ENCODE data around the gene DDX6.
"Not testable (repeated sequence)": the region's sequence is repeated elsewhere in the genome, so short reads cannot be mapped to it uniquely, and the experiment has no call there.

Gene DDX6

DNA sequence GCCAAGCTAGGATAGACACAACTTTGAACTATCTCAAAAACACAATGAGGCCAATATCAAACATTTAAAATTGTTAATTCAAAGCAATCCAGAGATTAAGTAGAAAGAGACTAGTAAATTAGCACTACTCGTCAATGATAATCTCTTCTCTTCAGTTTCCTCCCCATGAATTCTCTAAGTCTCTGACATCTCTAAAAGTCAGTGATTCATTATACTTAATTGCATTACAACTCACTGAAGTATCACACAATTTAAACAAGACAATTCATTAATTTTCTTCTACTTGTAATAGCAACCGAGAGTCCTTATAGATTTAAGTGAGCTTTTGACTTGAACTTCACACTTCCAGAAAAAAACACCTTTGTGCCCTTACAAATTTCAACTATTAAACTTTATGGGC is 4.3 kb downstream of the DDX6 start:
- H3K4me3 ChIP-seq (ENCODE audit: low read length) = no peak overlapping the region
- peaks cover 27% of the 10 kb centered on the region for H3K4me1 ChIP-seq (ENCODE audit: low read length)
- TF ChIP-seq EZH2phosphoT487 (IDR thresholded peaks at IDR 0.05; ENCODE audit: low read length) = no peak
- peak overlapping the region; percentile 19 for H3K4me2 ChIP-seq (ENCODE audit: low read depth, low read length)
- H3F3A ChIP-seq (ENCODE audit: insufficient read depth, low read length) = peaks cover 19% of the 10 kb centered on the region
- H3K9me3 ChIP-seq (replicated peaks; ENCODE audit: insufficient read depth, low read length) = no peaks in the 10 kb centered on the region
- H3K36me3 ChIP-seq (replicated peaks; ENCODE audit: insufficient read depth, low read length) = peaks cover 23% of the 10 kb centered on the region; the same call in 1 of the 2 replicates
- H3K79me2 ChIP-seq (ENCODE audit: low read length) = peaks cover 100% of the 10 kb centered on the region
- H3K9me2 ChIP-seq (replicated peaks; ENCODE audit: insufficient read depth, low read length) = no peaks in the 10 kb centered on the region
- no peaks in the 10 kb centered on the region for H3K27me3 ChIP-seq (replicated peaks; ENCODE audit: insufficient read depth, low read length)
- H3K27ac ChIP-seq (ENCODE audit: low read length) = no peak overlapping the region
- no peak overlapping the region for H2AFZ ChIP-seq (ENCODE audit: low read length)
- peaks cover 47% of the 10 kb centered on the region for H4K20me1 ChIP-seq (ENCODE audit: insufficient read depth, low read length)
- DNase-seq = no peak
- no peak overlapping the region for H3K9ac ChIP-seq (ENCODE audit: low read length)

DNA sequence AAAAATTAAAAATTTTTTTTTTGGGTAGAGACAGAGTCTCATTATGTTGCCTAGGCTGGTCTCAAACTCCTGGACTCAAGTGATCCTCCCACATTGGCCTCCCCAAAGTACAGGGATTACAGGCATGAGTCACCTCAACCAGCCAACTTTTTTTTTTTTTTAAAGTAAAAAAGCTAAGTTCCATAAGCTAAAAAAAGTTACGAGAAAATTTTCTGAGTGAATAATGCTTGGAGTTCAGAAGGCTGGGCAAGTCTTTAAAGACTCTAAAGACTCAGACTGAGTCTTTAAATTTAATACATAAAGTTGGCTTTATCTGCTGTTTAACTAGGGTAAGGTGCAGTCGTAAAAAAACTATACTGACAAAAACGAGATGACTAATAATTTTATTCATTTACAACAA is 5.6 kb downstream of the DDX6 start:
- no peaks in the 10 kb centered on the region for H3K9me2 ChIP-seq (replicated peaks; ENCODE audit: insufficient read depth, low read length)
- no peaks in the 10 kb centered on the region for H3K9me3 ChIP-seq (replicated peaks; ENCODE audit: insufficient read depth, low read length)
- TF ChIP-seq, protein P1, sequence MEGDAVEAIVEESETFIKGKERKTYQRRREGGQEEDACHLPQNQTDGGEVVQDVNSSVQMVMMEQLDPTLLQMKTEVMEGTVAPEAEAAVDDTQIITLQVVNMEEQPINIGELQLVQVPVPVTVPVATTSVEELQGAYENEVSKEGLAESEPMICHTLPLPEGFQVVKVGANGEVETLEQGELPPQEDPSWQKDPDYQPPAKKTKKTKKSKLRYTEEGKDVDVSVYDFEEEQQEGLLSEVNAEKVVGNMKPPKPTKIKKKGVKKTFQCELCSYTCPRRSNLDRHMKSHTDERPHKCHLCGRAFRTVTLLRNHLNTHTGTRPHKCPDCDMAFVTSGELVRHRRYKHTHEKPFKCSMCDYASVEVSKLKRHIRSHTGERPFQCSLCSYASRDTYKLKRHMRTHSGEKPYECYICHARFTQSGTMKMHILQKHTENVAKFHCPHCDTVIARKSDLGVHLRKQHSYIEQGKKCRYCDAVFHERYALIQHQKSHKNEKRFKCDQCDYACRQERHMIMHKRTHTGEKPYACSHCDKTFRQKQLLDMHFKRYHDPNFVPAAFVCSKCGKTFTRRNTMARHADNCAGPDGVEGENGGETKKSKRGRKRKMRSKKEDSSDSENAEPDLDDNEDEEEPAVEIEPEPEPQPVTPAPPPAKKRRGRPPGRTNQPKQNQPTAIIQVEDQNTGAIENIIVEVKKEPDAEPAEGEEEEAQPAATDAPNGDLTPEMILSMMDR (IDR thresholded peaks at IDR 0.05; ENCODE audit: low read length) = no peak
- TF ChIP-seq EZH2phosphoT487 (IDR thresholded peaks at IDR 0.05; ENCODE audit: low read length) (no peak), EZH2 (optimal IDR thresholded peaks at IDR 0.05; ENCODE audit: low read depth, low read length) (no peak)
- H3K27me3 ChIP-seq (replicated peaks; ENCODE audit: insufficient read depth, low read length) = no peaks in the 10 kb centered on the region
- H3K4me2 ChIP-seq (ENCODE audit: low read depth, low read length) = 0 out of 2 replicates have a peak overlapping the region, but pooled peaks have one; percentile 19
- H3K4me1 ChIP-seq (ENCODE audit: low read length) = peaks cover 27% of the 10 kb centered on the region
- H3K4me3 ChIP-seq (ENCODE audit: low read length) = no peak overlapping the region
- peaks cover 100% of the 10 kb centered on the region for H3K79me2 ChIP-seq (ENCODE audit: low read length)
- no peak overlapping the region for H2AFZ ChIP-seq (ENCODE audit: low read length)
- H3K36me3 ChIP-seq (replicated peaks; ENCODE audit: insufficient read depth, low read length) = peaks cover 23% of the 10 kb centered on the region; the same call in 1 of the 2 replicates
- H3K9ac ChIP-seq (ENCODE audit: low read length) = no peak overlapping the region
- no peak for DNase-seq
- peaks cover 17% of the 10 kb centered on the region for H3F3A ChIP-seq (ENCODE audit: insufficient read depth, low read length)
- H4K20me1 ChIP-seq (ENCODE audit: insufficient read depth, low read length) = peaks cover 59% of the 10 kb centered on the region
- peak overlapping the region; percentile 12; the same call in 1 of the 2 replicates for H3K27ac ChIP-seq (ENCODE audit: low read length)

DNA sequence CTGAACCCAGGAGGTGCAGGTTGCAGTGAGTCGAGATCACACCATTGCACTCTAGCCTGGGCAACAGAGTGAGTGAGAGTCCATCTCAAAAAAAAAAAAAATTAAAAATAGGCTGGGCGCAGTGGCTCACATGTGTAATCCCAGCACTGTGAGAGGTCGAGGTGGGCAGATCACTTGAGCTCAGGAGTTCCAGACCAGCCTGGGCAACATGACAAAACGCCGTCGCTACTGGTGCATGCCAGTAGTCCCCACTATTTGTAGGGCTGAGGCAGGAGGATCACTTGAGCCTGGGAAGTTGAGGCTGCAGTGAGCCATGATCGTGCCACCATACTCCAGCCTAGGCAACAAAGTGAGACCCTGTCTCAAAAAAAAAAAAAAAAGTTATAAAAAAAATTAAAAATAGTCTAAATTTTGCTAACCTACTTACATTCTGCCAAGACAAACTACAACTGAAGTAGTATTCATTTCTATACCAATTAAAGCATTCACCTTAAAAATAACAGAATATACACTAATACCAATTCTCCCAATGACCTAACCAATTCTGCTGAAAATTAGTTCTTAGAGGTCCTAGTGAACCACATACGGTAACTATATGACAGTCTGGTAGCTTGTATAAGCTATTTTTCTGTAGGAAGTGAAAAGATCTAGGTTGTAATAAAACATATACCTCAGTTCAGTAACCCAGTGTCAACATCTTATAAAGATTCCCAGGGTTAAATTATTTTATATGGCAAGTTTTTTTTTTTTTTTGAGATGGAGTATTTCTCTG is 7.1 kb downstream of the DDX6 start:
- Histone ChIP-seq H3K4me2 (ENCODE audit: low read depth, low read length) (no peak overlapping the region), H3K4me3 (ENCODE audit: low read length) (no peak overlapping the region), H3F3A (ENCODE audit: insufficient read depth, low read length) (peaks cover 5% of the 10 kb centered on the region; the same call in 1 of the 2 replicates), H3K9me2 (replicated peaks; ENCODE audit: insufficient read depth, low read length) (no peaks in the 10 kb centered on the region), H3K27ac (ENCODE audit: low read length) (no peak overlapping the region), H4K20me1 (ENCODE audit: insufficient read depth, low read length) (peaks cover 66% of the 10 kb centered on the region), H3K27me3 (replicated peaks; ENCODE audit: insufficient read depth, low read length) (no peaks in the 10 kb centered on the region), H3K79me2 (ENCODE audit: low read length) (peaks cover 100% of the 10 kb centered on the region), H3K9ac (ENCODE audit: low read length) (no peak overlapping the region), H3K36me3 (replicated peaks; ENCODE audit: insufficient read depth, low read length) (peaks cover 29% of the 10 kb centered on the region), H3K9me3 (replicated peaks; ENCODE audit: insufficient read depth, low read length) (no peaks in the 10 kb centered on the region), H3K4me1 (ENCODE audit: low read length) (peaks cover 27% of the 10 kb centered on the region), H2AFZ (ENCODE audit: low read length) (no peak overlapping the region)
- TF ChIP-seq EZH2 (optimal IDR thresholded peaks at IDR 0.05; ENCODE audit: low read depth, low read length) (no peak), EZH2phosphoT487 (IDR thresholded peaks at IDR 0.05; ENCODE audit: low read length) (no peak)
- TF ChIP-seq, protein P1 (IDR thresholded peaks at IDR 0.05; ENCODE audit: low read length) = no peak
- DNase-seq = no peak

DNA sequence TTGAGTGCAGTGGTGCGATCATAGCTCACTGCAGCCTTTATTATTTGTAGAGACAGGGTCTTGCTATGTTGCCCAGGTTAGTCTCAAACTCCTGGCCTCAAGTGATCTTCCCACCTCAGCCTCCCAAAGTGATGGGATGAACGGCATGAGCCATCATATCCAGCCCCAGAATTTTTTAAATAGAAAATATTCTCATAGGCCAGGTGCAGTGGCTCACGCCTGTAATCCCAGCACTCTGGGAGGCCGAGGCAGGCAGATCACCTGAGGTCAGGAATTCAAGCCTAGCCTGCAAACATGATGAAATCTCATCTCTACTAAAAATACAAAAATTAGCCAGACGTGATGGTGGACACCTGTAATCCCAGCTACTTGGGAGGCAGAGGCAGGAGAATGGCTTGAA is 7.6 kb downstream of the DDX6 start:
- not testable (repeated sequence) for H3K27me3 ChIP-seq (replicated peaks; ENCODE audit: insufficient read depth, low read length); H3K9me2 ChIP-seq (replicated peaks; ENCODE audit: insufficient read depth, low read length); H3K27ac ChIP-seq (ENCODE audit: low read length); H2AFZ ChIP-seq (ENCODE audit: low read length); H3K4me2 ChIP-seq (ENCODE audit: low read depth, low read length); H3K9ac ChIP-seq (ENCODE audit: low read length); H3F3A ChIP-seq (ENCODE audit: insufficient read depth, low read length); H3K9me3 ChIP-seq (replicated peaks; ENCODE audit: insufficient read depth, low read length); DNase-seq; H3K4me3 ChIP-seq (ENCODE audit: low read length)
- H3K79me2 ChIP-seq (ENCODE audit: low read length) = peaks cover 100% of the 10 kb centered on the region
- H4K20me1 ChIP-seq (ENCODE audit: insufficient read depth, low read length) = peaks cover 66% of the 10 kb centered on the region
- H3K36me3 ChIP-seq (replicated peaks; ENCODE audit: insufficient read depth, low read length) = peaks cover 35% of the 10 kb centered on the region
- peaks cover 27% of the 10 kb centered on the region for H3K4me1 ChIP-seq (ENCODE audit: low read length)

Data from MM.1S (cell line).